KOPT-K1 (cell line): ENCODE measurements around the gene ANKS1B.
"Not testable (repeated sequence)": the region's sequence is repeated elsewhere in the genome, so short reads cannot be mapped to it uniquely, and the experiment has no call there.

Experiments used
- H3K27ac ChIP-seq: fragments of 200-600 bp; sonication (generic); 2 replicates; pipeline ENCODE4 v1.5.1; 2016; ENCODE audit warnings: antibody characterized with exemption, mild to moderate bottlenecking, low read depth, low read length; ENCODE audit not compliant: poor library complexity, severe bottlenecking
- H3K36me3 ChIP-seq: fragments of 200-600 bp; sonication (generic); 2 replicates; pipeline ENCODE4 v1.5.1; 2017; ENCODE audit warnings: antibody characterized with exemption, mild to moderate bottlenecking, low read length, moderate library complexity; ENCODE audit not compliant: insufficient read depth
- H3K9me3 ChIP-seq: fragments of 200-600 bp; sonication (generic); 2 replicates; pipeline ENCODE4 v1.5.1; 2017; ENCODE audit warnings: antibody characterized with exemption, low read length, mild to moderate bottlenecking; ENCODE audit not compliant: insufficient read depth, poor library complexity, severe bottlenecking

ANKS1B gene

DNA sequence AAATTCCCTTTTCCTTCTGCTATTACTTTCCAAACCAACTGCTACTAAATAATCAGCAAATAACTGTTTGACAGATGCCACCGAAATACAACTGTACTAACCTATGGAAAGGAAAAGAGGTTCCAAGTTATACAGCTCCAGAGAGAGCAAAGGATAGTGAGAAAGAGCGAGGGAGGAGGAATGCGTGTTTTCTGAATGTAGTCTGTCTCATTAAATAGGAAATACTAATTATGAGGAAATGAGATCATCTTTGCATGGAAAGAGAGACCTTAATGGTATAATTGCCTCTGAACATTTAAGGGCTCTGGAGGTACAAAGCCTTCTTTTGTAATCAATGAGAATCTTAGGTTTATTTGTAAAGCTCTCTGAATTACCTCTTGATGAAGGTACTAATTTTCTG is 1144.4 kb downstream of the ANKS1B start:
- H3K27ac ChIP-seq: no peak overlapping the region
- H3K9me3 ChIP-seq: no peaks in the 10 kb centered on the region
- H3K36me3 ChIP-seq: no peaks in the 10 kb centered on the region

DNA sequence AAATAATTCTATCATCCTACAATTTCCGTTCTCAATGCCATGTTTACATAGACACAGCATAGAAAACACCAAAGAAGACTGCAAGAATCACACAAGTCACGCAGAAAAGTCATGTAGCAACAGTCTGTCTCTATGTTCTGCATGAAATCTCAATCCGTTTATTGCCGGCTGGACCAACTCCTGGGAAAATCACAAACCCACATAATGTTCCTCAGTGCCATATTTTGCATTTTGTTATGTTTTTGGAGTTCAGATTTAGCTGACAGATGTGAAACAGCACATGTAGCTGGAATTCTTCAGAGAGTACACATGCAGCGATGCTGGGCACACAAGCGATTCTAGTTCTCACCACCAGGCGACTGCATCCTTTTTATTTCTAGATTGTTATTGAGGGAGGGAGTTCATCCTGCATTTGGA is 1146.5 kb downstream of the ANKS1B start:
- H3K27ac ChIP-seq: no peak overlapping the region
- H3K9me3 ChIP-seq: no peaks in the 10 kb centered on the region

DNA sequence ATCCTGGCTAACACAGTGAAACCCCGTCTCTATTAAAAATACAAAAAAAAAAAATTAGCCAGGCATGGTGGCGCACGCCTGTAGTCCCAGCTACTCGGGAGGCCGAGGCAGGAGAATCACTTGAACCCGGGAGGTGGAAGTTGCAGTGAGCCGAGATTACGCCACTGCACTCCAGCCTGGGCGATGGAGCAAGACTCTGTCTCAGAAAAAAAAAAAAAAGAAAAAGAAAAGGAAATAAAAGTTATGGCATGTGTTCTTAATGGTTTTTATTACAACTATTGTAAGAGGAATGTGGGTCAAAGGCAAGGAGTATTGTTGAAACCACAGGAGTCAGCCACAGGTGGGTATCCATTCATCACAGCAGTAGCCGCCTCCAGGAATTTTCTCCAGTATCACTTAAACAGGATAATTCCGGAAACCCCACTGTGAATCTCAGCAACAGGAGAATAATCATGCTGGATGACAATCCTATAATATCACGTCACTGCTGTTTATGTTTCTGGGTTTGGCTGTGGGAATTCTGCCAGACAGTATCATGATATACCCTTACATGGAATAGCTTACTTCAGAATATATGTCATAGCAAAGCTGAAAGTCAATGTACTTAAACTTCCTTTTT is 1147.5 kb downstream of the ANKS1B start:
- not testable (repeated sequence) for H3K27ac ChIP-seq, H3K36me3 ChIP-seq, H3K9me3 ChIP-seq

More for the DNA sequence above, 1146.5 kb downstream of the ANKS1B start:
- no peaks in the 10 kb centered on the region for H3K36me3 ChIP-seq

DNA sequence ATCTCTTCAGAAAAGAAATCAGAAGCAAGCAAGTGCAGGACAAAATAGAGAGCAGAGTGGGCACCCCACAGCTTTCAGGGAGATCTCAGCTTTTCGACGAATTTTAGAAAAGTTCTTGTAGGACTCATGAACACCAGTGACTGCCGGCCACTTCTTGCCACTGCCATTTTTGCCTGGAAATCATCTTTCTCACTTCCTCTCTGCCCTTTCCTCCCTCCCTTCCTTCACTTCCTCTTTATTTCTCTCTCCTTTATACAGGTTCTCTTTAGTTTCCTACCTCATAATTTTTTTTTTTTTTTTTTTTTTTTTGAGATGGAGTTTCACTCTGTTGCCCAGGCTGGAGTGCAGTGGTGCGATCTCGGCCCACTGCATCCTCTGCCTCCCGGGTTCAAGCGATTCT is 1154.1 kb downstream of the ANKS1B start:
- Histone ChIP-seq H3K36me3 (no peaks in the 10 kb centered on the region), H3K27ac (no peak overlapping the region), H3K9me3 (no peaks in the 10 kb centered on the region)

DNA sequence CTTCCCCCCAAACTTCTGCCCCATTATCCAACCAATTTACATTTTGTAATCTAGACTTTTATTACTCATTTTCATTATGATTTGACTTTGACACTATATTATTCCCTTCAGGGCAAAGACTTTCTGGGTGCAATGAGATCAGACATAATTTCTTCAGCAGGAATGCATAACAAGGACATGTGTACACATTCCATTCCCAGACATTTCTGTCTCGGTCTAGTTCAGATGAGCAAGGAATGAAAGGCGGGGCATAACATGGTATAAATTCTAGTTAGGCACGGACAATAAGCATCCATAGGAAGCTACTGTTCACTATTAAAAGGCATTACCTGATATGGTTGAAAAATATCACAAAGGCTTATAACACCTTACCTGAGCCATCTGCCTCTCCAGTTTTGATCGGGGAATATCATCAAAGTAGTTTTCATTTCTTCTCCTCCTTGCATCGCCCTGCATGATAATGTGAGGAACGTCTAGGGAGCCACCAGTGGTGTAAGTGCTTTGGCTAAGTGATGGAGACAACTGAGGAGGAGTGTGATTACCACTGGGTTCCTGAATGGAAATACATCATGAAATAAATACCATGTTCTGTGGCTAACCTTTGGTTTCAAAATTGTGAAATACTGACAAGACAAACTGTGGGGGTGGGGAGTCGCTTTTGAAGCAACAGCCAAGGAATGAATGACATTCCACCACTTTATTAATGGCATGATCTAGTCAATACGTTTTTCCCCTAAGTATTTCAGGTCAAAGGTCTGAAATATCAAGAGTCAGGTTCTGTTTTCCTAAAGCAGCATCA is 1155.7 kb downstream of the ANKS1B start:
- H3K27ac ChIP-seq: no peak overlapping the region
- H3K9me3 ChIP-seq: no peaks in the 10 kb centered on the region
- no peaks in the 10 kb centered on the region for H3K36me3 ChIP-seq

DNA sequence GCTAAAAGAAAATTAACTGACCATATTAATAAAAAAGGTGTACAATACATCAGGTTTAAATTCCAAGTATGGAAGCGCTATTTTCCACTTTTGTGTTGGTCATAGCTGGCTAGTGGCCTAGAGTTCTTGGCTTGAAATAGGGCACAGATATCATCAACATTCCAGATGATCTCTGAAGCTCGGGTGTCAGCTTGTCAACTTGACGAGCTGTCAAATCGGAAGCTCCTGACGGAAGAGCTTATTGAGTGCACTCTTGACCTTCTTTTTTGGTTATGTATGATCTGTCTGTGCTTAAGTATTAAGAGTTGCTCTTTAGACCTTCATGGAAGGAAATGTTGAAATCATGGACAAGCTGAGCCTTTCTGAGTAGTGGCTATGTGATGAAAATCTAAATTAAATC is 1161.7 kb downstream of the ANKS1B start:
- H3K9me3 ChIP-seq: no peaks in the 10 kb centered on the region
- H3K27ac ChIP-seq: no peak overlapping the region
- no peaks in the 10 kb centered on the region for H3K36me3 ChIP-seq

DNA sequence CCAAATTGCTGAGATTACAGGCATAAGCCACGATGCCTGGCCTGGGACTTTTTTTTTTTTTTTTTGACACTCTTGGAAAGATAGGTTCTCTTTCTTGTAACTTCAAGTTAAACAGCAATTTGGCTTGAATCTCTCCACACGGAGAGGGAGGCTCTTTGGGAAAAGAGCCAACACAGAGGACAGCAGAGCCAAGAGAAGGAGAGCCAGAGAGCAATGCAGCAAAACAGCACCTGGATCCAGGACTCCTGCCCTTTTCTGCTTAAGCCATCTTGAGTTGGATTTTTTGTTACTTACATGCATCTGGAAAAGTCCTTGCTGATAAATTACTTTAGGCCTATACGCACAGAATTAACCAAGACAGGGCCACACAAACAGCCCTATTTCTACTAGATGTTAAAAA is 1162.9 kb downstream of the ANKS1B start:
- Histone ChIP-seq H3K9me3 (no peaks in the 10 kb centered on the region), H3K36me3 (no peaks in the 10 kb centered on the region), H3K27ac (no peak overlapping the region)

DNA sequence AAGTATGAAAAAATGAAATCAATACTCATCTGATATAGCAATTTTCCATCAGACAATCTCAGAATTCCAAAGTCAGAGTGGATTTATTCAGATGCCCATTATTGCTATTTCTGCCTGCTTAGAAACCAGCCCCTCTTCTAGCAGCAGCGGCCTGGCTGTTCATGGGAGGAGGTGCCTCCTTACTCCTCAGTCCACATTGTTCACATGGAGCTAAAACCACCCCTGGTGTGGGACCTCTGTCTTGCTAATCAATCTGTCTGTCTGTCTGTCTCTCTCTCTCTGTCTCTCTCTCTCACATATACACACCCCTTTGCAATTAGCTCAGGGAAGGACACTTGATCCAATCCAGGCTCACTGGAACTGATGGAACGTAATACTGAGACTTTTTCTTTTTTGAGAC is 1163.5 kb downstream of the ANKS1B start:
- H3K27ac ChIP-seq: no peak overlapping the region
- H3K9me3 ChIP-seq: no peaks in the 10 kb centered on the region
- H3K36me3 ChIP-seq: no peaks in the 10 kb centered on the region

DNA sequence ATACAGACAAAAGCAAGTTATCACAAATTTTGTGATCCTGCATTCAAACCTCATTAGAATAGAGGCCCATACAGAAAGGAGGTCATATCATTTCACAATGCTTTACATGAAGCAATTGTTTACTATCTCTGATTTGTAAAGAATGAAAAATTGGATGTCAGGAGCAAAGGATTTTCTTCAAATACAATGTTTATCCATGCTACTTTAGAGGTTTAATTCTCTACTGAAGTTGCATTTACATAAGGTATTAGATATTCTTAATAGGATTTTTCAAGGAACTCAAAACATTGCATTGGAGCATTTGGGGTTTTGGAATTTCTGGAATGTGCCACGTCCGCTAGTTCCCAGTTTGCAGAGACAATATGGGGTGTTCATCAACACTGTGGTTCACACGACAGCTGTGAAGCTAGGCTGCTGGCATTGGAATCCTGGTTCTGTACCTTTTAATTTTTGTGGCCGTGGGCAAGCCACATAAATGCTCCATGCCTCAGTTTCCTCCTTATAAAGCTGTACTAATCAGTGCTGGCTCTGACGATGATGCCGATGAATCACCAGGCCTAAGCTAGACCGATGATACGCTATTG is 1164.8 kb downstream of the ANKS1B start:
- no peak overlapping the region for H3K27ac ChIP-seq
- no peaks in the 10 kb centered on the region for H3K36me3 ChIP-seq
- H3K9me3 ChIP-seq: no peaks in the 10 kb centered on the region

DNA sequence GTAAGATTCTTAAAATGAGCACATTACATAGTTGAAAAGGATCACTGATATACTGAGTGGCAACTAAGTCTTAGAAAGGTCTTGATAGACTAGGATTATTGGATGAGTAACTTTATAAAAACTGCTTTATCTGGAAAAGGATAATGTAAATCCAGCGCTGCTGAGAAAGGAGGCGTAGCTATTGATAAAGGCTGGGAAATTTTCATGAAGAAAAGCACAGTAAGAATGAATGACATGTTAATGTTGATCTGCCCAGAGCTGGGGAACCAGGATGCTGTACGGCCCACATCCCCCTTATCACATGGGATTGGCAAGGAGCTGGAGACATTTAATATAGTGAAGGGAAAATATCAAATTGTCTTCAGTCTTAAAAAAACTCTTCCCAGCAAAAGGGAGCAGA is 1165.7 kb downstream of the ANKS1B start:
- Histone ChIP-seq H3K9me3 (no peaks in the 10 kb centered on the region), H3K36me3 (no peaks in the 10 kb centered on the region), H3K27ac (no peak overlapping the region)

DNA sequence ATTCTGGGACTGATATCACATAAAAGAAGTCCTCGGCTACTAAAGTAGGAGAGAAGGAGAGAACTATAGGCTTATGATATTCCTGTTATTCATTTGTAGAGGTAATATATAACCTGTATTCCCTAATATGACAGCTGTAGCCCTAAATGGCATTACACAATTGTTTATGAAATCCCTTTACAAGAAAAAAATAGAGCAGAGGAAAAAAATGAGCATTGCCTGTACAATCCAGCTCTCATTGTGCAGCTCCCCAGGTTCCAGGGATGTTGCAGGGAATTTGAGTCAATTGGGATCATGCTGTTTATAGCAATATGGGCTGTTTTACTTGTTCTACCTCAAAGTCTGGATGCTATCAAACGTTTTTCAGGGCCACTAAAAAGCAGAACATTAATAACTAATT is 1166.5 kb downstream of the ANKS1B start:
- Histone ChIP-seq H3K9me3 (no peaks in the 10 kb centered on the region), H3K27ac (no peak overlapping the region), H3K36me3 (no peaks in the 10 kb centered on the region)

DNA sequence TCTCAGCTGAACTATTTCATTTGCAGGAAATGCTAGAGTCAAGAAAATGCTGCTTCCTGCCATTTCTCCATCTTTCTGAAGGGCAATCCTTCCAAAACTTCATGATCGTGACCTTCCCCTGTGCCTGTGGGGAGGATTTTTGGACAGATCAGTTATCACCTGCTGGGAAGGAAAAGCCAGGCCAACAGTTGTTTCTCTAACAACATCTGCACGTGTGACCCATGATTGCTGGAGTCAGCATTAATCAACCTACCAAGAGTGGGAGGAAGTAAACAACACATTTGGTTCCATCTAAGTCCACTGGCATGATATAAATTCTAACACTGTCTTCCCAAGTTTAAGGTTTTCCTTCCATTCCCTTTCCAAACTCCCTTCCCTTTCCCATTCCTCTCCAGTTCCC is 1167.0 kb downstream of the ANKS1B start:
- Histone ChIP-seq H3K36me3 (no peaks in the 10 kb centered on the region), H3K9me3 (no peaks in the 10 kb centered on the region), H3K27ac (no peak overlapping the region)

DNA sequence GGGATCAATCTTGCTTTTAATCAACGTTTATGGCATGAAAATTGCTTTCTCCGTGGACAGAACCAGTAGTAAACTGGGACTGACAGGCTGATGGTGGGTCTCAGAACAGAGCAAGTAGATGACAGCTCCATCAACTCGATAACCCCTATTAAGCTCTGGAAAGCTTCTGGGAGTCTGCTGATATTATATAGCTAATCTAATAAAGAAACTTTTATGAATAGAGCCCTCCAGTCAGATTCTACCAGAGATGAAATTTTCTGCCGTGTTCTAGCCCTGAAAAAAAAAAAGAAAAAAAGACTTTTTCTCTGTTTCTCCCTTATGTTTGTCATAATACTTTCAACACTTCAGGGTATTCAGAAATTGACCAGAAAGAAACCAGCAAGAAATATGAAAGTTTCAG is 1168.0 kb downstream of the ANKS1B start:
- H3K9me3 ChIP-seq: no peaks in the 10 kb centered on the region
- H3K27ac ChIP-seq: no peak overlapping the region
- no peaks in the 10 kb centered on the region for H3K36me3 ChIP-seq

DNA sequence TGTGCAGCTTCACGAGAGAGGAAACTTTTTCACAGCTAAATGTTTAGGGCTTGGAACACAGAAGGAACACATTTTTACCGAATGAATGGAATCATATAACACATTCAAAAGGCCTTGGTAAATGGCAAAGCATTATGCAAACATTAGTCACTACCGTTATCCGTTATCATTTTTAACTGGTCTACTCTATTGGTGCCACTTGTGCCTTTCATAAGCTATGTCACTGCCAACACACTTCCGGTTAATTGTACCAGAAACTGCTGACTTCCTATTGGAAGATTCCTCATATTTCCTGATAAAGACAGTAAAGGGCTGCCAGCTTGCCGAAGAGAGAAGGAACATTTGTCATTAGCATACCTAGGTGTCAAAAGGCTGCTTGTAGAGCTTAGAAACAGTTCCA is 1170.5 kb downstream of the ANKS1B start:
- H3K36me3 ChIP-seq: no peaks in the 10 kb centered on the region
- no peak overlapping the region for H3K27ac ChIP-seq

DNA sequence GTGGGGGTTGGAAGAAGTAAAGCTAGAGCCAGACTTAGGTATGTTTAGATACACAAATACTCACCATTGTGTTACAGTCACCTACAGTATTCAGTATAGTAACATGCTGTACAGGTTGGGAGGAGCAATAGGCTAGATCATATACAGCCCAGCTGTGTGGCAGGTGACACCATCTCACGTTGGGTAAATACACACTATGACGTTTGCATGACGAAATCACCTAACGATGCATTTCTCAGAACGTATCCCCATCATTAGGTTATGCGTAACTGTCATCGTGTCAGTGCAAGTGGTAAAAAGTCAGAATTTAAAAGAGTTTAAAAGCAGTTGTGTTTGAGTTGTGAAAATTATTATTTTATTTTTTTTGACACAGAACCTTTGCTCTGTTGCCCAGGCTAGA is 1172.5 kb downstream of the ANKS1B start:
- H3K9me3 ChIP-seq: no peaks in the 10 kb centered on the region
- no peak overlapping the region for H3K27ac ChIP-seq
- H3K36me3 ChIP-seq: no peaks in the 10 kb centered on the region

More for the DNA sequence above, 1170.5 kb downstream of the ANKS1B start:
- H3K9me3 ChIP-seq: no peaks in the 10 kb centered on the region
